Occipital lobe (tissue), 2 donors: ENCODE measurements around the gene DACT2. TPM values are rescaled to one million over a fixed set of nuclear protein-coding genes. Genes with fewer than 3 reads are reported as not detected.

Experiments
- DNase-seq: peaks from one replicate; lab custom pipeline; 2025; lab: John Stamatoyannopoulos, UW
- total RNA-seq: library from RNA; depleted of rRNA; stranded (reverse); fragments of >200 nt; gene quantifications from one replicate; pipeline ENCODE4 v1.2.3, GENCODE V29; 2014

DACT2 gene
- total RNA-seq, 1 donor from 2014 or later: 0.62 TPM

GRCh38 chr6:168349718-168350210 lies 30.2 kb upstream of the DACT2 start:
- no peak for DNase-seq

DNA sequence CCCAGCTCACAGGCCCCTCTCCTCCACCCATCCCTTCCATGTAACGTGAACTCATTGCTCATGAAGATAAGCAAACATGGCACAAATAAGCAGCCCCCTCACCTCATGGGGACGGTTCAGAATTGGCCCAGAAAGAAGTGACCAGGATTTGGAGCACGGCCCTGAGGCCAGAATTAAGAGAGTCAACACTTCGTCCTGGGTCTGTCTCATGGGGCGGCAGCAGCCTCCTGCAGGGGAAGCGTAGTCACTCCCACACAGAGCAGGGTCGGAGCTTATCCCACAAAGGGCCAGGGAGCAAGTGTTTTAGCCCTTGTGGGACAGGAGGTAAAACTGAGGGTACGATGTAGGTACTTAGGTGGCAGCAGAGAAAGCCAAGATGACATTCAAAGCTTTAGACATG lies 28.6 kb upstream of the DACT2 start:
- no peak for DNase-seq

DNA sequence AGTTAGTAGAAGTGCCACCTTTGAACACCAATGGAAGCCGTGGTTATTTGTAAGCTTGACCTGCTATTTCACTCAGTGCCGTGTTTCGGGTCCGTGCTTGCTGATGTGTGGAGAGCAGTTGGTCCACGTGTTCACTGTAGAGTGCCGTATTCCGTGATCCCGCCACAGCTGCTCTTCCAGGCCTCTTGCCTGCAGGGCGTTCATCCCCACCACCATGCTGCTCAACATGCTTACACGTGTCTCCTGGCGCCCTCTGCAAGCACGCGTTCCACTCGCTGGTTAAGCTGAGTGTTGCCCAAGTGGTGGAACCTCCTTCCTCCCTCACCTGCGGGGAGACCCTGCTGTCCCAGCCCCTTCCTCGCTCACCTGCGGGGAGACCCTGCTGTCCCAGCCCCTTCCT lies 28.0 kb upstream of the DACT2 start:
- DNase-seq: no peak

DNA sequence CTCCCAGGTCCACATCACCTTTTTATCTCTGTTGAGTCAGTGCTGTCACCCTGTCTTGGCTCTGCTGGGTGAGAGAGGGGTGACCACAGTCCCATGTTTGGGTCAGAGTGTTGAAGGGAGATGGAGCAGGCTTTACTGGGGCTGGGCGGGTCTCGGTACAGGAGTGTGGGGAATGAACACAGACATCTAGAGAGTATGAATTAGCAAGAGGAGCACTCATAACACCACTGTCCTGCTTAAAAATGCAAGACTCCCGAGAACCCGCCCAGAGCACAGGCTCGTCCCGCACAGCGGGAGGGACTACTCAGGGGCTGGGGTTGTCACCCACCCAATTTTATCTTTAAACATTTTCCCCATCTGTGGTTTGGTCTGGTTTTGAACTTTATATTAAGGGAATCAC lies 27.5 kb upstream of the DACT2 start:
- DNase-seq: no peak

DNA sequence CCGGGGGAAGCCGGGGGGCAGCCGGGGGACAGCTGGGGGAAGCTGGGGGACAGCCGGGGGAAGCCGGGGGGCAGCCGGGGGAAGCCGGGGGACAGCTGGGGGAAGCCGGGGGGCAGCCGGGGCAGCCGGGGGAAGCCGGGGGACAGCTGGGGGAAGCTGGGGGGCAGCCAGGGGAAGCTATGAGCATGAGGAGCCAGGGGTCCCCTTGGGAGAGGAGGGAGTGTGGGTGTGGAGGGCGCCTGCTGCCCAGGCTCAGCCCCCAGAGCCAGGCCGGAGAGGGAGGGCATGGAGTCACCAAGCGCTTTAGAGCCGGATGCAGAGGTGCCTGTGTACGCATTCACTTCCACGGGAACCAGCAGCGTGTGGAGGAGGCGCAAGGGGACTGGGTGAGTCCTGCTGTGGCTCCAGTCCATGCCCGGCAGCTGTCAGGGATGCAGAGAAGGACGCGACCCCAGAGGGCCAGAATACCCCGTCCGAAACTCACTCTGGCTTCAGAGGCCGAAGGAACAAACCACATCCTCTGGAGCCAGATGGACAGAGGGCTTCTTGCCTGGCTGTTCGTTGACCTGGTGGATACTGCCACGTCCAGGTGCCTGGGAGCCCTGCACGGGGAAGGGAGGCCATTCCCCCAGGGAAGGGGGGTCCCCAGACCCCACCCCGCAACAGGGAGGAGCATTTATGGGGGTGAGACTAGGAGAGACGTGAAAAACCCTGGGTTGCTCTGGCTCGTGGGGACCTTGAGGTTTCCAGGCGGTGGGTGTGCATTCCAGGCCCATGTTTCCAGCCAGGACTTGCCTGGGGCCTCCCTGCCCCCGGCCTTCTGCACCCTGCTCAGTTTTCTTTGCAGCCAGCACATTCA lies 26.5 kb upstream of the DACT2 start:
- DNase-seq: no peak

GRCh38 chr6:168345266-168345665 lies 25.7 kb upstream of the DACT2 start:
- DNase-seq: no peak

- DNase-seq: no peak
Observed at GRCh38 chr6:168344338-168344737, 24.8 kb upstream of the DACT2 start.

GRCh38 chr6:168343239-168344150 lies 23.9 kb upstream of the DACT2 start:
- DNase-seq: no peak

GRCh38 chr6:168342636-168343035 lies 23.1 kb upstream of the DACT2 start:
- no peak for DNase-seq

GRCh38 chr6:168341280-168341900 lies 21.8 kb upstream of the DACT2 start:
- DNase-seq: no peak

DNA sequence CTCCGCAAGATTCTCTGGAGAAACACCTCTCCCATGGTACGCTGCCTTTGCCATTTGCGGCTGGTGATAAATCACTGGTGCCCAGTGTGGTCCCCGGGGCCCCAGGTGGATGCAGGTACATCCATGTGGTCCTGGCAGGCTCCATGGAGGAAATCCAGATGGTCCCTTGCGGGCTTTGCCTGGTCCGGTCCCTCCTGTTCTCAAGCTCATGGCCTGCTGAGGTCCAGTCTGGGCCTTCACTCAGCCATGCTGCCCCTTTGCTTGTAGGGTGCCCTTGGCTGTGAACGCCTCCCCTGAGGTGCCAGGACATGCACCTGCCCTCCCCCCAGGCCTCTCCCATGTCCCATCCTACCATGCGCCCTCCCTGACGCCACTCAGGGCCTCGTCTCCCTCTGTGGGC lies 21.2 kb upstream of the DACT2 start:
- DNase-seq: no peak

- DNase-seq: no peak
Observed at GRCh38 chr6:168338777-168339176, 19.2 kb upstream of the DACT2 start.

DNA sequence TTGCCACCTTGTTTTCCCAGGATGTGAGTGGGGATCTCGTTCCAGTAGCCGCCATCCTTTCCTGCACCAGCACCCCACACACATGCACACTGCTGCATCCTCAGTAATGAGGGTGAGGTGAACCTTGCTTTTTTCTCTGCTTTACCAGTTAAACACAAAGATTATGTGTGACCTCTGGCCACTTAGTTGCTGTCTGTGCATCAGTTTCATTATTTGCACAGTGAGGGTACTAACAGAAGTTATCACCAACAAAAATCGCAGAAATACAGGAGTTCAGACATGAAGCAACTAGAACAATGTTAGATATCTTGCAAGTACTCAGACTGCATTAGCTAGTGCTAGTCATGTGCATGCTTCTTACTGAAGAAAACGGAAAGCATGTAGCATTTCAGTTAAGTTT lies 17.4 kb upstream of the DACT2 start:
- no peak for DNase-seq

GRCh38 chr6:168333989-168334388 lies 14.4 kb upstream of the DACT2 start:
- DNase-seq: no peak

- DNase-seq: no peak
Observed at GRCh38 chr6:168333491-168333890, 13.9 kb upstream of the DACT2 start.

- DNase-seq: no peak
Observed at GRCh38 chr6:168333039-168333438, 13.5 kb upstream of the DACT2 start.

DNA sequence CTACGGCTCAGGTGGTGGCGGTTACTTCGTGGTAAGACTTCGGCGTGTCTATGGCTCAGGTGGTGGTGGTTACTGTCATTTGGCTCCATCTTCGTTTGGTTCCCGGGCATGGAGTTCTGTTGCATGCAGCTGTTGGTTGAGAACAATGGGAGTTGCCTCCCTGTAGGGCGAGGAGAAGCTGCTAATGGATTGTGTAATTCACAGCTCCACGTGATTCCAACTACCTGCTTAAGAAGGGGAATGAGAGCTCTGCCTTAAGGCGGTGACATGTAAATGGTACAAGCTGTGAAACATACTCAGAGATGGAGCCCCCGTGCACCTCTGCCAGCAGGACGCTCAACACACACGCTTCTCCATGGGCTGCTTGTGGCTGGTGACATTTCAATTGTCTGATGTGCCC lies 12.4 kb upstream of the DACT2 start:
- no peak for DNase-seq

DNA sequence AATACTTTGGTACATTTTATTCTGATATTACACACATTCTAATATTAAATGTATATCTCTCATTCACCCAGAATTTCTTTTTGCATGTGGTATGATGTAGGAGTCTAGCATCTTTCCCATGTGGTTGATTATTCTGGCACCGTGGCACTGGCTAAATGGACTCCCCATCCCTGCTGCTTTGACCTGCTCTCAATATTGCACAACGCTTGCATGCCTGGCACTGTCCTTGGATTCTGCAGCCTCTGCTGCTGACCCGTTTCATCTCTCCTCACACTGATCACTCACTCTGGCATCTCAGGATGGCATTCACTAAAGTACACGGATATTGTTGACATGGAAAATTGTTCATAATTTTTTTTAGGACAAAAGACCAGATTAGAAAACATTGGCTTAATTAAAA lies 11.5 kb upstream of the DACT2 start:
- DNase-seq: no peak

DNA sequence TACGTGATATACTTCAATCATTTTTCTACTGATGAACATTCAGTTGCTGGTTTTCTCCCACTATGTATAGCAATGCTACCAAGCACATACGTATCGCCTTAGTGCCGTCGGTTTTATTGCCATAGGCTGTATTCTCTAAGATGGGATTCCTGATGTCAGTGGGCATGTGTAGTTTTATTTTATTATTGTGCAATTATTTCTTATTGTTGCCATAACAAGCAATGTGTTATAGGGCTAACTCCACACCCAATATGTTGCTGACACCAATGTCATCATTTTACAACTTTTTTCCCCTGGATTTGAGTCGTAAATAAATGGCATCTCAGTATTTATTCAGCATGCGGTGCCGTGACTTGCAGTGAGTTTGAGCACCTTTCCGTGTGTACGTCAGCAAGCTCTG lies 10.8 kb upstream of the DACT2 start:
- no peak for DNase-seq

DNA sequence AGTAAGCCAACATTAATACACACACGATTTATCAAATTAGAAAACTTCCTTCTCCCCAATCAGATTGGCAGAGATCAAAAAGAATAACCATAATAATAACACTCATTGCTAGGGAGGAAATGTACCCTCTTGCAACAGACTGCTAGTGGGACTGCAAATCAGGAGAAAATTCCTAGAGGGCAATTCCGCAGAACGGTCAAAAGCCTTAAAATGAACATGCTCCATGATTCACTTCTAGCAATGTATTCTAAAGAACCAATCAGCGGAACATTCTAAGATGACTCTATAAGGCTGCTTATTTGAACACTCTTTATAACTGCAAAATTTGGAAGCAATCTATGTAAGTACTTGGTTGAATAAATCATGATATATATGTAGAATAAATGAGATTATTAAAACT lies 8.5 kb upstream of the DACT2 start:
- DNase-seq: no peak

- DNase-seq: no peak
Observed at GRCh38 chr6:168326294-168327261, 7.0 kb upstream of the DACT2 start.
